GM23248 (cell line): Measurements from ENCODE around the gene SEZ6.
"Not testable (repeated sequence)": the region's sequence is repeated elsewhere in the genome, so short reads cannot be mapped to it uniquely, and the experiment has no call there.

Source experiments
- EZH2 ChIP-seq: fragments of 200-600 bp; sonication (generic); IDR thresholded peaks from 2 replicates; pipeline ENCODE4 v1.6.1; 2018; ENCODE audit warnings: antibody characterized with exemption, mild to moderate bottlenecking; ENCODE audit not compliant: insufficient read depth, poor library complexity, severe bottlenecking
- EZH2phosphoT487 ChIP-seq: fragments of 200-600 bp; sonication (generic); IDR thresholded peaks from 2 replicates; pipeline ENCODE4 v1.6.1; 2018; ENCODE audit warnings: antibody characterized with exemption, moderate library complexity, mild to moderate bottlenecking, low read depth; ENCODE audit not compliant: insufficient read depth

GRCh38 chr17:28934508-28934907 is 71.3 kb downstream of the SEZ6 start:
- not testable (repeated sequence) for TF ChIP-seq EZH2, EZH2phosphoT487
